ENCODE data around the gene TNNT2.

The TNNT2 gene

DNA sequence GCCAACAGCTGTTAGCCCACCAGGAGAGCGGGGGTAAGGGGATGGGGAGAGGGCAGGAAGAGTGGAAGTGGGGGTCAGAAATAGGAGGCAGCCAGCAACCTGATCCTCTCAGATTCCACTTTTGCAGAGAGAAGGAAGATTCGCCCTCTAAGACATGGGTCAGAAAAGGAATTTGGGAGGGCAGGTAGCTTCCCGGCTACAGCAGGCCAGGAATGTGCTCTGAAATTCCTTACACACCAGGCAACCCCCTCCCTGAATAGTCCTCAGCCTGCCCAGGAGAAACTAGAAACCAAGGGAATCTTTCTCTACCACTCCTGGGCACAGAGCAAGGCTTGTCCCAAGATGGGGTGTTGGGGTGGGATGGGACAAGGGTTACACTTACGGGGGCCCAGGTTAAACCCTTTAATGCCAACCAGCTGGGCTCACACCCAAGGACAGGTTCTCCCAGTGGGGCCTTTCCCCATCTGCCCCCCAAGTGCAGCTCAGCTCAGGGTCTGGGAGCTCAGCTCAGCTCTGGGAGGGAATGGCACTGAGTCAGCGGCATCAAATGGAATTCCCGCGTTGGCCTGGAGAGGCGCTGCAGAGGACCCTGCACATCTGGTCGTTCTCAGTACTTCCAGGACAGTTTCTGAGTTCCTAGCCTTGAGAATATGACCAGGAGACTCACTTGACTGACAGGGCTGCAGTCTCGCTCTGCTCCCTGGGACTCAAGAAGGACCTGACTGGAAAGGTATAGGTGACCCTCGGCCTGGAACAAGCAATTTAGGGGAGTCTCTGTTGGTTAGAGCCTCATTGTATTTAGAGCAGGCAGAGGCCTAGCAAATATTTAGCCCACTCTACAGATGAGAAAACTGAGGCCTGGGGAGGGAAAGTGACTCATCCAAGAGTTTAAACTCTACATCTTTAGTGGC lies 761 bp downstream of the TNNT2 start:
- no peak for DNase-seq (ENCODE audit: low read depth)

DNA sequence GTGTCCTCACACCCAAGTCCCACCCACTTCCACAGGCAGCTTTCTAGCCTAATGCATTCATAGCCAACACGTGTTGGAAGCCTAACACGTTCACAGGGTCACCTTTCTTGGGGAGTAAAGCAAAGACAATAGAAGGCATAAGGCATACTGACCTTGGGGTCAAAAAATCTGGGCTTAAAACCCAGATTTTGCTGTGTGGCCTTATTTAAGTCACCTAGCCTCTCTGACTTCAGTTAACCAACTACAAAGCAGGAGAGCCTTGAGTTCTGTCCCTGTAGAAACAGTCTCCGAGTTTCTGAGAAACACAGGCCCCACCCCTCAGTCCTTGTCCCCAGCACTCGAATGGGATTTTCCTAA lies 1.4 kb downstream of the TNNT2 start:
- no peak for DNase-seq (ENCODE audit: low read depth)

DNA sequence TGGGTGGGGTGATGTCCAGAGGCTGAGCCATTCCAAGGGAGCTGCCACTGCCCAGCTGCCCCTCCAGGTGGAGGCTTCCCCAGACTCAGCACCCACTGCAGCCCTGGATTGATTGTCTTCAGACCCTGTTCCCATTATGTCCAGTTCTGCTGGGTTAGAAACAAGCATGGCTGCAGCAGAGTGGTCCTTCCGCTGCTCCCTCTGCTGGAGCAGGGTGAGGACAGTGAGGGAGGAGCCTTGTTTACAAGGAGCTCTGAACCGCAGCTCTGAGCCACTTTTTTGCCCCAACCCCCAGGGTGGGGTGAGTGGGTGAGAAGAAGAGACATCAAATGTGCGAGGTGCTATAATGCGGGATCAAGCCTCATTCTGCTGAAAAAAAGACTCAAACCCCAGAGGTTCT lies 2.3 kb downstream of the TNNT2 start:
- no peak for DNase-seq (ENCODE audit: low read depth)

DNA sequence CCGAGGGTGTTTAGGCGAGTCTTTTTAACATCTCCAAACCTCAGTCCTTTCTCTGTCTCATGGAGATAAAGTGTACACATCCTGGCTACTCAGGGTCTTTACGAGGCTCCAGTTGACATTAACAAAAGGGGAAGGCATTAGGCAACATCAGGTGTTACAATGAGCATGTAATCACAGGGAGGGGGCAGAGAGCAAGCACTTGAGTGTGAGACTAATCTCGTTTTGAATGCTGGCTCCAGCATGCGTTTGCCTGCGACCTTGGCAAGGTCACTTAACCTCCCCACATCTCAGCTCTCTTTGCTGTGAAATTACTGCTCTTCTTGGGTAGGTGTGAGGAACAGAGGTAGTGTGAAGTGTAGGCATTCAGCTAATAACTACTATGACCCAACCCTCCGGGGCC lies 3.1 kb downstream of the TNNT2 start:
- no peak for DNase-seq (ENCODE audit: low read depth)

DNA sequence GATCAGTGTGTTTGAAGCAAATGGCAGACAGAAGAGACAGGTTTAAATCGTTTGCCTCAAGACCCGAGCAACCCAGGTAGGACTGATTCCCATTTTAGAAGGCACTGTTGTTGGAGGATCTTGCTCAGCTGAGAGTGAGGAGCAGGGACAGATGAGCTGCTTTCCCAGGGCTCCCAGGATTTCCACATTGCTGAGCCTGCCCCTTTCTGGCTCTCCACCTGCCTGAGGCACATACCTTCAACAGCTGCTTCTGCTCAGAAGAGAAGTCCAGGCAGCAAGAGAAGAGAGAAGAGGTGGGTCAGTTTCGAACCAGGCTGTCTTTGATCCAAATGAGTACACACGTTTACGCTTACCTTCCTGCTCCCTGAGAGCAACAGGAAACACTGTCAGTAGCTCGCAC lies 5.7 kb downstream of the TNNT2 start:
- no peak for DNase-seq (ENCODE audit: low read depth)

DNA sequence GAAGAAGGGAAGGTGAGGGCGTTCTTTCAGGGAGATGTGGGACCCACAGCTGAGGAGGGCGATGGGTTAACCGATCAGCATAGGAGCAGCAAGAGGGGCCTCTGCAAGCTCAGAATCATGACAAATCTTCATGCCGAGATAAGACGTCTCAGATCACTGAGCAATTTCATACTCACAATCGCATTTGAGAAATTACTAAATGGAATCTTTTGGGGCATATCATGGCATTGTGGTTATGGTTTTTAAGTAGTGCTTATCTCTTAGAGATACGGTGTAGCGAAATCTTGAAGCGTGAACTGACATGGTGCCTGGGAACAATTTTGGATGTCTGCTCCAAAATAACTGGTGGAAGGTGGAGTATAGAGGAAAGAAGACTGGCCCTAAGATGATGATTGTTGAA lies 6.2 kb downstream of the TNNT2 start:
- DNase-seq (ENCODE audit: low read depth): no peak

DNA sequence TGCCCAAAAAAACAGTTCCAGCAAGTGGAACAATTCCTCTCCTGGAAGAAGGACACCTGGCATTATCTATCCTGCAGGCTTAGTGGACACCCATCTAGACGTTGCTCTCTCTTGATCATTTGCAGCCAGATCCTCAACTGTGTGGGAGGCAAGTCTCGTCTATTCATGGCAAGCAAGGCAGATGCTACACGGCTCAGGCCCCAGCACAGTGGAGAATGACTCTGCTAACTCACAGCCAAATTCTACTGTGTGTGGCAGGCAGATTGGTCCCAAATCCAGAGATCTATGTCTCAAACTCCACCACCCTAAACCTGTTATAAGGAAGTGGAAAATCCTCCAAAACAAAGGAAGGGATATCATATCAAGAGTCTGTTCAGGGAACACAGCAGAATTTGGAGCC lies 7.0 kb downstream of the TNNT2 start:
- DNase-seq (ENCODE audit: low read depth): no peak

DNA sequence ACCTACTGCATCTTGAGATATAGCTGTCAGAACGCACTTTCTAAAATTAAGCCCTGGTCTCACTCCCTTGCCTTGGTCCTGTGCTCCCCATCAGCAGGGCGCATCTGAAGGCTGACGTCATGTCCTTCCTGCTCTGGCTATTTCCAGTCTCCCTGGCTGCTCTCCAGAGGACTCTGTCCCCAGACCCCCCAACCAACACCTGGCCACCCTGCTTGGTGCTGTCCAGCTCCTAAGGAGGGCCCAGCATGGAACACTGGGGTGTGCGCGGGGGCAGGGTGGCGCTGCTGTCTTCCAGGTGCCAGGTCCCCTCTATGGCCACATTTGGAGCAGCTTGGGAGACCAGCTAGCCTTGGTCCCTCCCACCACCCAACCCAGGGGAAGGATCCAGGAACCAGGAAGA lies 8.3 kb downstream of the TNNT2 start:
- no peak for DNase-seq (ENCODE audit: low read depth)

DNA sequence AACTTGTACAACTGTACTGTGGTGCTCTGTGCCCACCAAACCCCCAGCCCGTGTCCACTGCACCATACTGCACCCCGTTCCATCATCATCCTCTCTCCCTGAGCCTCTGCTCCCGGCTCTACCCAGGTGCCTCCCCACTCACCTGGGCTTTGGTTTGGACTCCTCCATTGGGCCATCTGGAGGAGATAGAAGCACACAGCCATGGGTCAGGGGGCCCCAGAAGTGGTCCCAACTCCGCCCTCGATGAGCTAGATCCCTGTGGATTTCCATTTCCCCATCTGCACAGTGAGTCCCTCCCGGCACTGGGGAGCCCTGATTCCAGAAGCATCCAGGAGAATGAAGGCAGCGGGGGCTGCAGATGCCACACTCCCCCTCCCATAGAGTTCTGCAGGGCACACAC lies 10.8 kb downstream of the TNNT2 start:
- no peak for DNase-seq (ENCODE audit: low read depth)

DNA sequence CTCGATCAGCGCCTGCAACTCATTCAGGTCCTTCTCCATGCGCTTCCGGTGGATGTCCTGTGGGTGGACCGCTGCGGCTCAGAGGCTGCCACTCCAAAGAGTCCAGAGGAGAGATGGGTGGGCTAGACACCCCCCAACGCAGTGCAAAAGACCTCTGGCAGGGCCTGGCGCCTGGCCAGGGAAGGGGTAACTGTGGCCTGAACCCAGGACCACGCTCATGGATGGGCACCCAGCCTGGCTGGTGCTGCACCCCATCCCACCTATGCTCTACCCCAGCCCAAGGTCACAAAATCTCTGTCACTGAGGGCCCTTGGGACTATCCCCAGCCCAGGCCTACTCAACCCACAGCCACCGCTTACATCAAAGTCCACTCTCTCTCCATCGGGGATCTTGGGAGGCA lies 12.2 kb downstream of the TNNT2 start:
- no peak for DNase-seq (ENCODE audit: low read depth)

DNA sequence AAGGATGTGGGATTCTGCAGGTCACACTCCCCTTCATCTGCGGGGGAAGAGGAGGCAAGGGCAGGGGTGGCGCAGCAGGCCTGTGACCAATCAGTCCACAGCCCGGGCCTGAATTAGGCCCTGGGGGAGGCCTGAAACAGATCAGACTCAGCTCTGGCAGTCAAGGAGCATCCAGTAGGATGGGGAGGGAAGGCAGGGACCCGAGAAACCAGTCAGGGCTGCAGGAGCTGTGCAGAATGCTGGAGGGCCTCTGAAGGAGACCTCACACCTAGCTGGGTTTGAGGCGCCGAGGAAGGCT lies 12.7 kb downstream of the TNNT2 start:
- DNase-seq (ENCODE audit: low read depth): no peak

DNA sequence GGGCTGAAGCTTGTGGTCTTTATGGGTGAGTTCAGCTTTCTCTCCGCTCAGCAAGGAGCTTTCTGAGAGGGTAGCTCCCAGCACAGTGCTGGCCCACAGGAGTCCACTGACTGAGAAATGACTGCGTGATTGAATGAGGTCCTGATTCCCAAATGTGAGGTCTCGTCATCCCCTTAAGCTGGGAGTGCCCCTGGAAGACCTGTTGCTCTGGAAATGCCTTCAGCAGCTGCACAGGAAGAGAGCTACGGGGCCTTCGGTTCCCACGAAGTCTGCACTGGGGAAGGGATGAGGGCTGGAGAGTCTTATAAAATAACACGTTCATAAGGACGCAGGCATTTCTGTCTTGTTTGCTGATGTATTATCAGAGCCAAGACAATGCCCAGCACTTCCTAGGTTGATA lies 14.0 kb downstream of the TNNT2 start:
- DNase-seq (ENCODE audit: low read depth): no peak

DNA sequence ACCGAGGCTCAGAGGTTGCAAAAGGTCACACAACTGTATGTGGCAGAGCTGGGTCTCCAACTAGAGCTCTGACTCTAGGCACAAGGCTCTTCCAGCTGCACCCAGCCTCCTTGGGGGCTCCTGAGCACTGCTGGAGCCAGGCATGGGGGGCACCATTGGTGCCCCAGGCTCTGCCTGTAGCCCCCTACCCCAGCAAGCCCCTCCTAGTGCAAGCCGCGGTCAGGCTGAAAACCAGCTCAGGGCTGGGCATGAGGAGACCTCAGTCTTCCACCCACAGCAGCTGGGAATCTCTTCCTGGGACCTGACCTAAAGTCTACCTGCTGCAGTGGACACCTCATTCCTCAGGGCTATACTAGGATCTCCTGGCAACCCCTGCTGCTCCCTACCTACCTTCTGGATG lies 14.6 kb downstream of the TNNT2 start:
- no peak for DNase-seq (ENCODE audit: low read depth)

DNA sequence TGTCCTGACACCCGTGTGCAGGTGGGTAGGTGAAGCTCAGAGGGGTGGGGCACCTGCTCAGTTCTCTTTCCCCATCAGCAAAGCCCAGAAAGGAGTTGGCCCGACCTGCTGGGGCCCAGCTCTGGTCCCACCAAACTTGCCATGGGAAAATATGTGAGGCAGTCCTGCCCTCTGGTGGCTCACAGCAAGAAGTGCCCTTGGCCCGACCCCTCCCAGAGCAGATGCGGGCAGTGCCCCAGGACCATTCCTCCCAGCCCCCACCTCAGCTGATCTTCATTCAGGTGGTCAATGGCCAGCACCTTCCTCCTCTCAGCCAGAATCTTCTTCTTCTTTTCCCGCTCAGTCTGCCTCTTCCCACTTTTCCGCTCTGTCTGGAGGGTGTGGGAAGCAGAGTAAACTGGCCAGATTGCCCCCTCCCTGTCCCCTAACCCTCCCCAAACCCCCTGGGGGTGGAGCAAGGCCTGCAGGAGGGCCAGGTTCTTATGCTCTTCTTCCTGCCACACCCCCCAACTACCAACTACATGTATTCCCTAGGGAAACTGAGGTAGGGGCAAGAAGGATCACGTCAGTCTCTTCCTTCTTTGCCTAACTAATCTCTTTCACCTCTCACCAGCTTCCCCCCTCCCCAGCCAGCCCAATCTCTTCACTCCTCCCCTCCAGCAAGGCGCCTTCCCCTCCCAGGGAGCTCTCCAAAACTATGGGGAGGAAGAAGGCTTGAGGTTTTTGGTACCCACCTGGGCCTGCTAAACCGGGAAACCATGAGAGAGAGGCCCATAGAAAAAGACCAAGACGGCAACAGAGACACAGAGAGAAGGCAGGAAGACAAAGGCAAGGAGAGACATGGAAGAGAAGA lies 15.6 kb downstream of the TNNT2 start:
- no peak for DNase-seq (ENCODE audit: low read depth)

DNA sequence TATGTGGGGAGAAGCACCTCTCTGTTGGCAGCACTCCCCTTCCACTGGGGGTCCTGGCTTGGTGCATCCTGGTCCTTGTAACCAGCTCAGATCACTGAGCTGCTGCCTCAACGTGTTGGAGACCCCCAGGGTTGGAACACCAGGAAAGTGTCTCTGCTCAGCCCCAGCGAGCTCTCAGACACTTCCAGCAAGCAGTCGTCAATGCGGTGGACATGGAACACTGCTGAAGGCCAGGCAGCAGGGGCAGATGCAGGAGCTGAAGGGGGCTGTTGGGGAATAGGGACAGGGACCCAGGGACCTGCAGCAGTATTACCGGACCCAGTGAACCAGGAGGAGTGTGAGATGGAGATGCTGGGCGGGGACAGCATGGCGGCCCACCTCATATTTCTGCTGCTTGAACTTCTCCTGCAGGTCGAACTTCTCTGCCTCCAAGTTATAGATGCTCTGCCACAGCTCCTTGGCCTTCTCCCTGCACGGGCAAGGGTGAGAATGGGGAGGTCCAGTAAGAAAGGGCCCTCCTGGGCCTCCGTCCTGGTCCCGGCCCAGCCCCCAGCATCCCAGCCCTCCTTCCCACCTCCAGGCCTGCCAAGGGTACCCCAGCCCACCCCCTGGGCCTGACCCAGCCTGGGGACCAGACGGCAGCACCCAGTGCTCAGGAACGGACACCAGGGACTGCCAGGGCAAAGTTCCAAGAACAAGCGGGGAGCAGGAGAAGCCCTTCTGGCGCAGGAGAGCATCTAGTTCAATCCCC lies 16.4 kb downstream of the TNNT2 start:
- no peak for DNase-seq (ENCODE audit: low read depth)

DNA sequence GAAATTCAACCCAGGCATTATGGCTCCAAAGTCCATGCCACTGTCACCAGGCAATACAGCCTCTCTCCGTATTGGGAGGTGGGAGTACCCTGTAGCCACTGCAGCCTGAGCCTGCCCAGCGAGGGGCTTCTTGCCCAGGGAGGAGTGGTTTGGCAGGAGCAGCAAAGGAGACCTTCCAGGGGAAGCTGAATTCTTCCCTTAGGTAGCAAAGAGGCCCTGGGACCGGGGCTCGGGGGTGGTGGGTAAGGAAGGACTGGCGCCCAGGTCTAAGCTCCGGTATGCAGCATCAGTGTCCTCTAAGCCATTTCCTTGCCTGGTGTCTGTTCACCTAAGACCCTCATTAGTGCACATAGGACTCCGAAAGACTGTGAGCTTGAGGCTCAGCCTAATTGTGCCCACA lies 17.0 kb downstream of the TNNT2 start:
- no peak for DNase-seq (ENCODE audit: low read depth)

DNA sequence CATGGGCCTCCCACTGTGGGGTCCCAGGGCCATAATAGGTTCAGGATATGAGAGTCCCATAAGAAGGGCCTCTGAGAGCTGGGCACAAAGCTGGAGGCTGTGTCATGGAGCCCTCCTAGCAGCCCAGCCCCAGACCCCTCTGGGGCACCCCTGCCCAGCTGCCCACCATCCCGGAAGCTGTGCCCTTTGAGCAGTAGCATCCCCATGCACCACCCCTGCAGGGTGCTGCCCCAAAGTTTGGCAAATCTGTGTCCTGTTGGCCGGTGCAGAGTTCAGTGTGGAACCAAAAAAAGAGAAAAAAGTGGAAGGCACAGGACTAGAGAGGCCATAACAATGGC lies 17.6 kb downstream of the TNNT2 start:
- no peak for DNase-seq (ENCODE audit: low read depth)

DNA sequence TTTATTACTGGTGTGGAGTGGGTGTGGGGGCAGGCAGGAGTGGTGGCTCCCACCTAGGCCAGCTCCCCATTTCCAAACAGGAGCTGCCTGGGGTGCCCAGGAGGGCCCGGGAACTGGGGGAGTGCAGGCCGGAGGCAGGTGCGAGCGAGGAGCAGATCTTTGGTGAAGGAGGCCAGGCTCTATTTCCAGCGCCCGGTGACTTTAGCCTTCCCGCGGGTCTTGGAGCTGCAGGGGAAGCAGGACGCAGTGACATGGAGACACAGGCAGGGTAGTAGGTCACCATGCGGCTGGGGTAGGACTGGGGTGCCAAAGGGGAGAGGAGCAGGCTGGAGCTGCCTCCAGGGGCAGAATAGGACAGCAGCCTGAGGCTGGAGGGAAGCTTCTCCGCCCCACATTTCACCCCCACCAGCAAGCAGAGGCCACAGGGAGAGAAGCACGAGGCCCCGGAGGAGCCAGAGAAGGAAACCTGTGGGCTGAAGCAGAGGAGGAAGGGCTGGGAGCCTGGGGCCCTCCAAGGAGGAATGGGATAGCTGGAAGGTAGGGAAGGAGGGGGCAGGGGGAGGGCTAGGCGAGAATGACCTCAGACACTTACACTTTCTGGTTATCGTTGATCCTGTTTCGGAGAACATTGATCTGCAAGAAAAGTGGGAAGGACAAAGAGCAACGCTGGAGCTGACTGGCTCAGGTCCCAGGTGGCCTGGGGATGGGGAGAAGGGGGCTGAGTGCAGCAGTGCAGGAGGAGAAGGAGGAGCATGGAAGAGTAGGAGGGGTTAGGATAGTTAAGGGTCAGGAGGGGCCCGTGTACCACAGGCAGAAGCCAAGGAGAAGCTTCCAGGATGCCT lies 18.2 kb downstream of the TNNT2 start:
- no peak for DNase-seq (ENCODE audit: low read depth)

DNA sequence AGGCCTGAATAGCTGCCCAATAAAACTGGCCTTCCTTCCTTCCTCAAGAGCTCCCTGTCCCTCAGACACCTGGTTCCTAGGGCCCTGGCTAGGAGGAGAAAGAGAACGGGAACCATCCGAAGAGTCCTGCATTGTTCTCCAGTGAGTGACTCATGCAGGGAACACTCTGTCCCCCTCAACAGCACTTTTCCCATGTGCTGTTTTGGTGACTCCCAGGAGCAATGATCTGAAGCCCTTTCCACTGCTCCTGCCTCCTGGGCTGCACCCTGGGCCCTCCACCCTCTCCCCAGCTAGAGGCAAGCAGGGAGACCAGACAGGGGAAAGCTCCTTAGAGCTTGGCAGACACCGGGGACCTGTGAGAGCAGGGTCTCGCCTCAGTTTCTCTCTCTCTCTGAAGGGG lies 18.9 kb downstream of the TNNT2 start:
- no peak for DNase-seq (ENCODE audit: low read depth)

DNA sequence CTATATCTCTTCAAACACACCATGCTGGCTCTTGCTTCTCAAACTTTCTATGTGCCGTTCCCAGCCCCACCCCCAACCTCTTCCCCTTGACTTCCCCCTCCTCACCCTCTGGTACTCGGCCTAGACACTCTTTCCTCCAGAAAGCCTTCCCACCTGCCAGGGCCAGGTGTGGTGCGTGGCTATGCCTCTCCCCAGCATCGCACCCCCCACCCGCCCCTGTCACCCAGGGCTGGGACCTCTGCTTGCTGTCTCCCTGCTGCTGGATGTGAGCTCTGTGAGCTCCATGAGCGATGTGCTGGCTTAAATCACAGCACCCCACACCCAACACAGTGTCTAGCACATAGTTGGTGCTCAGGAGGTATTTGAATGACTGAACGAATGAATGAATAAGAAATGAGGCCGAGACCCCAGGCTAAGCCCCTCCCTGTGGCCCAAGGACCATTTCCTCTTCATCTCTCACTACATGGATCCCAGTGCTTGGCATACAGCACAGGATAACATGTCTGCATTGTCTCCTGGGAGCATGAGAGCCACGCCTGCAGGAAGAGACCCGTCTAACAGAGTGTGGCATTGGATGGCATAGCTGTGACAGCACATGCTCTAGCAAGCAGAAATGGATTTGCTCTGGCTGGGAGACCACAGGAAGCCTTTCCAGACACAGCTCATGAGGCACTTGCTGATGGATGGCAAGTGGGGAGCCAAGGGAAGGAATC lies 19.7 kb downstream of the TNNT2 start:
- DNase-seq (ENCODE audit: low read depth): no peak

DNA sequence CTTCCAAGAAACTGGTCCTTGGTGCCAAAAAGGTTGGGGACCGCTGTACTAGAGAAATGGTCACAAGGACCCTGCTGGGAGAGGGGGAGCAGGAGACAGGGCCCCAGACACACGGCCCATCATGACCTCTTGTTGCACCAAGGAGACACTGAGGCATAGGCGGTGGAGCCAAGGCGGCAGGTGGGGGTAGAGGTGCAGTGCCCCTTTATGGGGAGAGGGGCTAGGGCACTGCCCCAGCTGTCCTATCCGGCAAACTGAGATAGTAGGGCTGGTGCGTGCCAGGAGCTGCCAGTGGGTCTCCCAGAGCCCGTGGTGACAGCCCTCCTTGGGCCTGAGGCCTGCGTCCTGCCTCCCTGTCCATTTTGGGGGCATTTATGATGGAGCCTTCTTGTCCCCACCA lies 20.3 kb downstream of the TNNT2 start:
- no peak for DNase-seq (ENCODE audit: low read depth)

DNA sequence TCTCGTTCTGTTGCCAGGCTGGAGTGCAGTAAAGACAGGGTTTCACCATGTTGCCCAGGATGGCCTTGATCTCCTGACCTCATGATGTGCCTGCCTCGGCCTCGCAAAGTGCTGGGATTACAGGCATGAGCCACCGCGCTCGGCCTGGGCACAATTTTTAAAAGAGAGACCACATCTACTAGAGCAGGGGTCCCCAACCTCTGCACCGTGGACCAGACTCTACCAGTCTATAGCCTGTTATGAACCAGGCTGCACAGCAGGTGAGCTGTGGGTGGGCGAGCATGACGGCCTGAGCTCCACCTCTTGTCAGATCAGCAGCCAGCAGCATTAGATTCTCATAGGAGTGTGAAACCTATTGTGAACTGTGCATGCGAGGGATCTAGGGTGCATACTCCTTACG lies 20.8 kb downstream of the TNNT2 start:
- no peak for DNase-seq (ENCODE audit: low read depth)

All from non-pigmented ciliary epithelial cell (primary cell).